NT2/D1 (cell line): Measurements from ENCODE around the gene SMARCE1.

Experiments
- DNase-seq: peaks from one replicate; pipeline ENCODE4 v3.0.0-alpha.2; 2011; ENCODE audit warnings: low read depth, low spot score
- H3K27me3 ChIP-seq: 2 replicates; pipeline ENCODE4 v1.6.0; 2011; ENCODE audit warnings: mild to moderate bottlenecking; ENCODE audit not compliant: insufficient read length, insufficient read depth
- H3K36me3 ChIP-seq: 2 replicates; pipeline ENCODE4 v1.6.1; 2011; ENCODE audit warnings: mild to moderate bottlenecking, low read length, mixed read lengths; ENCODE audit not compliant: insufficient read depth, insufficient read length
- H3K4me1 ChIP-seq: 2 replicates; pipeline ENCODE4 v1.5.1; 2011; ENCODE audit not compliant: insufficient read depth, insufficient read length
- H3K4me3 ChIP-seq: 2 replicates; pipeline ENCODE4 v1.5.1; 2011; ENCODE audit warnings: low read depth; ENCODE audit not compliant: insufficient read length
- H3K9ac ChIP-seq: 2 replicates; pipeline ENCODE4 v1.6.0; 2011; ENCODE audit warnings: low read depth; ENCODE audit not compliant: insufficient read length
- H3K9me3 ChIP-seq: 2 replicates; pipeline ENCODE4 v1.5.1; 2011; ENCODE audit warnings: mild to moderate bottlenecking, low read length; ENCODE audit not compliant: insufficient read depth
- SUZ12 ChIP-seq: IDR thresholded peaks from 2 replicates; pipeline ENCODE4 v1.6.1; 2011; ENCODE audit not compliant: insufficient read length, insufficient read depth; ENCODE audit errors: extremely low read depth
- YY1 ChIP-seq: IDR thresholded peaks from 2 replicates; pipeline ENCODE4 v1.6.1; 2011; ENCODE audit not compliant: insufficient read length, insufficient read depth
- ZNF274 ChIP-seq: IDR thresholded peaks from 2 replicates; pipeline ENCODE4 v1.6.1; 2011; ENCODE audit warnings: mild to moderate bottlenecking, low read depth, low read length

Gene SMARCE1

GRCh38 chr17:40645943-40646342, 1.7 kb downstream of the SMARCE1 start:
- TF ChIP-seq ZNF274 (no peak), SUZ12 (no peak), YY1 (no peak)
- Histone ChIP-seq H3K27me3 (no peaks in the 10 kb centered on the region), H3K4me3 (no peak overlapping the region), H3K36me3 (peaks cover 51% of the 10 kb centered on the region), H3K9me3 (no peaks in the 10 kb centered on the region), H3K9ac (no peak overlapping the region), H3K4me1 (no peaks in the 10 kb centered on the region)
- no peak for DNase-seq

- no peak for DNase-seq
- no peak overlapping the region for H3K4me3 ChIP-seq
- H3K36me3 ChIP-seq = peaks cover 57% of the 10 kb centered on the region
- no peaks in the 10 kb centered on the region for H3K4me1 ChIP-seq
- H3K9ac ChIP-seq = no peak overlapping the region
- no peaks in the 10 kb centered on the region for H3K27me3 ChIP-seq
- H3K9me3 ChIP-seq = no peaks in the 10 kb centered on the region
- TF ChIP-seq SUZ12 (no peak), YY1 (no peak), ZNF274 (no peak)
These were observed 2.3 kb downstream of the SMARCE1 start for GRCh38 chr17:40645291-40645690.

- no peak overlapping the region for H3K4me3 ChIP-seq
- no peaks in the 10 kb centered on the region for H3K9me3 ChIP-seq
- no peaks in the 10 kb centered on the region for H3K4me1 ChIP-seq
- no peak for DNase-seq
- H3K27me3 ChIP-seq = no peaks in the 10 kb centered on the region
- H3K36me3 ChIP-seq = peaks cover 90% of the 10 kb centered on the region
- no peak for TF ChIP-seq ZNF274
- TF ChIP-seq YY1 = no peak
- TF ChIP-seq SUZ12 = no peak
- H3K9ac ChIP-seq = no peak overlapping the region
These were observed 9.7 kb downstream of the SMARCE1 start for GRCh38 chr17:40637931-40638330.

GRCh38 chr17:40633871-40634270, 13.7 kb downstream of the SMARCE1 start:
- Histone ChIP-seq H3K9me3 (no peaks in the 10 kb centered on the region), H3K36me3 (peaks cover 95% of the 10 kb centered on the region), H3K9ac (no peak overlapping the region), H3K4me3 (no peak overlapping the region), H3K4me1 (no peaks in the 10 kb centered on the region), H3K27me3 (no peaks in the 10 kb centered on the region)
- TF ChIP-seq ZNF274 = no peak
- no peak for DNase-seq

DNA sequence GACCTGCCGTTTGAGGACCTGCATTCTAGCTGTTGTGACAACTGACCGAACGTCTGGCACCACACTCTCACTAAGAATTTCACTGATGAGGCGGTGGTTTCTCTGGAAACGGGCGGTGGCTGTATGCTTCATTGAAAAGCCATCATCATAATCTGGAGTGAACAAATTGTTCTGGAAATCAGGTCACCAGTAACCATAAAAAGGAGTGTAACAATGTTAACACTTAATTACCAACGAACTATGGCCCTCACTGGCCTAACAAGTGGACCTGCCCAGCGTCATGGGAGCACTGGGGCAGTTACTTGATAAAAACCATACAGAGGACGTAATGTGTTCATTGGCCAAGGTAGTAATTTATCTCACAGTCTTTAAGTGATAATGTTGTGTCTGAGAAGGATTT, 15.4 kb downstream of the SMARCE1 start:
- DNase-seq = no peak
- H3K9ac ChIP-seq = no peak overlapping the region
- TF ChIP-seq ZNF274 = no peak
- TF ChIP-seq YY1 = no peak
- TF ChIP-seq SUZ12 = no peak
- H3K4me3 ChIP-seq = no peak overlapping the region
- H3K4me1 ChIP-seq = no peaks in the 10 kb centered on the region
- H3K36me3 ChIP-seq = peaks cover 98% of the 10 kb centered on the region
- no peaks in the 10 kb centered on the region for H3K9me3 ChIP-seq
- no peaks in the 10 kb centered on the region for H3K27me3 ChIP-seq

DNA sequence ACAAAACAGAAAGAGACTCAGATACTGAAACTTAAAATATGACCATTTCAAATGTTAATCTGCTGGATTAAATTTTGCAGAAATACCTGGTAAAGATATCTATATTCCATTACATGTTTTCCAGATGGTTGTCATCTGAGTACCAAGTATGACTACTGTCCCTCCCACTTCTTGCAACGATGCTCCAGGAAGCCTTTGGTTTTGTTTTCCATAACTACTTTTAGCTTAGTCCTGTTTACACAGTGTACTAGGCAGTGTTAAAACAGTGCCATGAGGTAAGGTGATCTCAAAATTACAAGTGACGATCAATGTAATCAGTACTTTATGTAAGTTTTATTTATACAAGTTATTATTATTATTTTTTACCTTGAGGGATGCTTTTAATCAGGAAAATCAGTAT, 17.8 kb downstream of the SMARCE1 start:
- Histone ChIP-seq H3K36me3 (peaks cover 79% of the 10 kb centered on the region), H3K4me1 (no peaks in the 10 kb centered on the region), H3K9me3 (no peaks in the 10 kb centered on the region), H3K27me3 (no peaks in the 10 kb centered on the region), H3K4me3 (no peak overlapping the region), H3K9ac (no peak overlapping the region)
- DNase-seq = no peak
- TF ChIP-seq ZNF274 = no peak
- TF ChIP-seq YY1 = no peak
- no peak for TF ChIP-seq SUZ12

DNA sequence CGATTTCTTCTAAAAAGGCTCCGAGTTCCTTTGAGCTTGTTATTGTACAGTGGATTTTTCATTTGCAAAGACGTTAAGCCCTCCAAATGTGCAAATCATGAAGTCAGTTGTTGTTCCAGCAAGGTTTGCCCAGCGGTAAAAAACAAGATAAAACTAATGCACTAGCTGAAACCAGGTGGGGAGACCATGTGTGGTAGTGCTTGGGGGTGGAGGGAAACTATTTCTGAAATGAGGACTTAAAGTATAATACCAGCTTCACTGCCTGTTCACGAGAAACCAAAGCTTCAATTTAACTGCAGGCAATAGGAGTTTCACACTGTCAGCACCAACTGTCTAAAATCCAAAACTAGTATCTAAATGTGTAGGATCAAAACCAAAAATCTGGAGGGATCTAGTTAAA, 22.3 kb downstream of the SMARCE1 start:
- no peaks in the 10 kb centered on the region for H3K4me1 ChIP-seq
- no peak for DNase-seq
- no peaks in the 10 kb centered on the region for H3K27me3 ChIP-seq
- H3K36me3 ChIP-seq = peaks cover 35% of the 10 kb centered on the region
- H3K4me3 ChIP-seq = no peak overlapping the region
- no peak for TF ChIP-seq YY1
- no peak for TF ChIP-seq SUZ12
- no peak for TF ChIP-seq ZNF274
- no peak overlapping the region for H3K9ac ChIP-seq
- H3K9me3 ChIP-seq = no peaks in the 10 kb centered on the region

- no peak for TF ChIP-seq SUZ12
- TF ChIP-seq ZNF274 = no peak
- no peak for TF ChIP-seq YY1
- Histone ChIP-seq H3K4me1 (no peaks in the 10 kb centered on the region), H3K27me3 (no peaks in the 10 kb centered on the region), H3K36me3 (peaks cover 18% of the 10 kb centered on the region), H3K4me3 (no peak overlapping the region), H3K9me3 (no peaks in the 10 kb centered on the region), H3K9ac (no peak overlapping the region)
- no peak for DNase-seq
These were observed 24.0 kb downstream of the SMARCE1 start for GRCh38 chr17:40623419-40624210.
